GM12801 (cell line): ENCODE measurements around the gene MICAL2.

Experiments used
- TF ChIP-seq, protein P1 (sequence below): IDR thresholded peaks from one replicate; pipeline ENCODE4 v1.5.1; 2011; ENCODE audit warnings: control low read depth; ENCODE audit not compliant: insufficient read length; ENCODE audit errors: extremely low read depth

Gene MICAL2

DNA sequence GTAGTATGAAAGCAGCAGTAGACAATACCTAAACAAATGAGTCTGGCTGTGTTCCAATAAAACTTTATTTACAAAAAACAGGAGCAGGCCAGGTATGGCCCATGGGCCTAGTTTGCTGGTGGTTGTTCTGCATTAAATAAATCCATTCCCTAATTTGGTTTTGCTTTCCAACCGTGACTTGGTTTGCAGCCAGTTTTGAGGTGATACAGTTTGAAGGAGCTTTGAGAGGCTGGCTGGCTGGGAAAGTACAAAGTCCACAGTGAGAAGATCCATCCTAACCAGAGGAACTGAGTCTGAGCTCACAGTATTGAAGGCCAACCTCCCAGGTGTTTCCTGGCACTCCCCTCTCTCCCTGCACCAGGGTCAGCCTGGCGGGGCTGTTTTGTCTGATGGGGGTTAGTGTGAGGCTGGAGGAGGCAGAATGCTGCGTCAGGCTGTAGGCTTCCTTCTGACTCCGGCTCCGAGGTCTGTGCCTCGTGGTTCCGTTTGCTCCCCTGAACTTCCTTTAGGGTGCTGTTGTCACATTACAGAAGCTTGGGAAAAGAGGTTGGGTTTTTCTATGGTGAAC is 129.5 kb downstream of the MICAL2 start:
- TF ChIP-seq, protein P1, sequence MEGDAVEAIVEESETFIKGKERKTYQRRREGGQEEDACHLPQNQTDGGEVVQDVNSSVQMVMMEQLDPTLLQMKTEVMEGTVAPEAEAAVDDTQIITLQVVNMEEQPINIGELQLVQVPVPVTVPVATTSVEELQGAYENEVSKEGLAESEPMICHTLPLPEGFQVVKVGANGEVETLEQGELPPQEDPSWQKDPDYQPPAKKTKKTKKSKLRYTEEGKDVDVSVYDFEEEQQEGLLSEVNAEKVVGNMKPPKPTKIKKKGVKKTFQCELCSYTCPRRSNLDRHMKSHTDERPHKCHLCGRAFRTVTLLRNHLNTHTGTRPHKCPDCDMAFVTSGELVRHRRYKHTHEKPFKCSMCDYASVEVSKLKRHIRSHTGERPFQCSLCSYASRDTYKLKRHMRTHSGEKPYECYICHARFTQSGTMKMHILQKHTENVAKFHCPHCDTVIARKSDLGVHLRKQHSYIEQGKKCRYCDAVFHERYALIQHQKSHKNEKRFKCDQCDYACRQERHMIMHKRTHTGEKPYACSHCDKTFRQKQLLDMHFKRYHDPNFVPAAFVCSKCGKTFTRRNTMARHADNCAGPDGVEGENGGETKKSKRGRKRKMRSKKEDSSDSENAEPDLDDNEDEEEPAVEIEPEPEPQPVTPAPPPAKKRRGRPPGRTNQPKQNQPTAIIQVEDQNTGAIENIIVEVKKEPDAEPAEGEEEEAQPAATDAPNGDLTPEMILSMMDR, result no peak

DNA sequence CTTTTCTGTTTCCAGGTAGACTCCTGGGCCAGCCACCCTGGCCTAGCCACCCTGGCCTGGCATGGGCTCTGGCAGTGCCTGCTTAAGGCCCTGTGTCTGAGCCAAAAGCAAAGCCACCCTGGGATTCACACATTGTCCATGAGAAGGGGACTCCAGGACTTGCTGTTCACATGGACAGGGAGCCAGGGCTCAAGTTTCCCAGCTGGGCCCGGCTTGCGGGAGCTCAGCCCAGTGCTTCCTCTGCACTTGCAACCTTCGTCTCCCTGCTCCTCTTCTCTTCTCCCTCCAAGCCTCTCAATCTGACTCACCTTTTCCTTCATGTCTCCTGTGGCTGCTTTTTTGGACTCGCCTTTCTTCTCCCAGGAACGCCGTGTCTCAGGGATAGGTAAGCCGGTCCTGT is 130.3 kb downstream of the MICAL2 start:
- TF ChIP-seq, protein P1, result no peak

DNA sequence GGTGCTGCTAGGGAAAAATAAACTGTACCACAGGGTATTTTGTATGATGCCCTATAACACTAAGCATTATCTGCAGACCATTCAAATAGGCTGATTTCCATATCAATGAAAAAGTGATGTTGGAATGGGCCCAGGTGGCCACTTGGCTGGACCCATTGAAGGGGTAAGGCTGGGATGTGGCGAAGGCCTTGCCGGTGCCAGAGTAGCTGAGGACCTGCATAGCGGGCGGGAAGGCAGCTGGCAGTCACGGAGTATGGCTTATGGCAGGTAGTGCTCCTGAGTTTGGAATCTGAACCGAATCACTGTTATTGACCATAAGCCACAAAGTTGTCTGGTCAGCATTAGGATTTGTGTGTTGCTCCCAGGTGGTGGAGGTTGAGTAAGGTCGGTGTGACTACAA is 131.0 kb downstream of the MICAL2 start:
- TF ChIP-seq, protein P1, result no peak

DNA sequence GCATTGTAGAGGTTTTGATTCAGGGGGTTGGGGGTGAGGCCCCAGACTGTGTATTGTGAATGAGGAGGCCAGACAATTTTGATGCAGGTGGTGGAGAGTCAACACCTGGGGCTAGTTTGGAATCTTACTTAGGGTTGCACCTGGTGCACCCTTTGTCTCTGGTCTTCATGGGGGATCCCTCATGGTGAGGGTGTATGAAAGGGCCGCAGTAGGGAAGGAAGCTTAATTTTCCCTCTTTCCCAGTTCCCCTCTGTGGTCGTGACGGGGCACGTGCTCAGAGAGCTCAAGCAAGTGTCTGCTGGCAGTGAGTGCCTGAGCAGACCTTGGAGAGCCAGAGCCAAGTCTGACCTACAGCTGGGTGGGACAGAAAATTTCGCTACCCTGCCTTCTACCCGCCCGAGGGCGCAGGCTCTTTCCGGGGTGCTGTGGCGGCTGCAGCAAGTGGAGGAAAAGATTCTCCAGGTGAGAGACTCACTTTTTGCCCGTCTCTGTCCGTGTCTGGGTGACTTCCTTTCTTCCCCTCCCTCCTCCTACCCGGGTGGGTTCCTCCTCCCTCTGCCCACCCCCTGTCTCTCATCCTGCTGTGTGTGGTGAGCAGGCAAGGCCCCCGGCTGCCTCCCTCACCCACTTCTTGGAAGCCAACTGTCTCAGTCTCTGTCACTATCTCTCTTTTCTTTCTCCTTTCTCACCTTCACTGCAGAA is 131.7 kb downstream of the MICAL2 start:
- TF ChIP-seq, protein P1, result no peak

DNA sequence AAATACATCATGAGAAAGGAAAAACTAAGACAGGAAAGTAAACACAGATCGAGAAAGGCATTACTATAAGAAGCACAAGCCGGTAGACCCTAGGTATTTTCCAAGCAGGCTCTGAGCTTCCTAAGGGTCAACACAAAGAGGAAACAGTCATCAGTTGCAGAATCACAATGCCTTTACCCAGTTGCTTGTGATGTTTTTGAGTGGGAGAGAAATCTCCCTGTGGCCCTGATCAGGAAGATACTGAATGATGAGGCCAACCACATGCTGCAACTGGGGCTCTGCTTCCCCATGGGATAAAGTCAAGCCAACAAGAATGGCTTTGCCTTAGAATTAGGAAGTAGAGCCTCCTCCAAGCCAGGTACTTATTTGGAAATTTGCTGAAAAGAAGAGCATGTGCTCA is 132.6 kb downstream of the MICAL2 start:
- TF ChIP-seq, protein P1, result no peak

DNA sequence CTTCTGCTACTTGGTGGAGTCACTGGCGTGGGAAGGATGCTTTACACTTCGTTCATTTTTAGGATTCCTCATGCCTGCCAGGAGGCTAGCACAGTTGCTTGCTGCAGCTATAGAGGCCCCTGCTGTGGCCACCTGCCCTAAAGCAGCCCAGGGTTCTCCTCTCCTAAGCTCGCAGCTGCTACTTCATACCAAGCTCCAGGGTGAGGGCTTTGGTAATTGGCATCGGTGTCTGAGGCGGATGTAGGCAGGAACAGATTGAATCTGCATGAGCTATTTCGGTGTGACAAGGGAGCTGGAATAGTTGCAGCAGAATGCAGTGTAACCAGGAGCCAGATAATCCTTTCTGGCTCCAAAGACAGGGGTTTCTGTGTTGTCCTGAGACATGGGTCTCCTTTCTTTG is 133.1 kb downstream of the MICAL2 start:
- TF ChIP-seq, protein P1, result no peak

DNA sequence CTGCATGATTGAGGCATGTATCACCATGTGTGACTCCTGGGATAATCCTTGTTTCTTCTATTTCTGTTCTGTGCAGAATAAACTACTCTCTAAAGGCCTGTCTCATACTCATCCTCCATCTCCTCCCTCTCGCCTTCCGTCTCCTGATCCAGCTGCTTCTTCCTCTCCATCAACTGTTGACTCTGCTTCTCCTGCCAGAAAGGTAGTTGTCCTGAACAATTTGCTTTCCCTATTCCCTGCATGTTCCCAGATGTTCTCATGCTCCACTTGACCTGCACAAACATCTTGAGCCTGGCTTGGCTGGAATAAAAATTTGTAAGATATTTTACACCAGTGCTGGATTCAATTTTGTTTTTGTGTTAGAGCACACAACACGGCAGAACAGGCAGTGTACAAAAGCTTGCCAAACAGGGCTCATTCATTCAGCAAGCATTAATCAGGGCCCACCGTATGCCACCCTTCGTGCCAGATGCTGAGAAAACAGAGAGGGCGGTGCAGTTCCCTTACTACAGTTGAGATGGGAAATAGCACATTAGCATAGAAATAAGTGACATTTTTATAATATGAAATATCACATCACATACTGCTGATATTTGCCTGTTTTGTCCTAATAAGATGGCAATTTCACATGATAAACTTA is 133.6 kb downstream of the MICAL2 start:
- TF ChIP-seq, protein P1, result no peak
